C4-2B (cell line): ENCODE results near the gene PAK5.

ENCODE experiments used
- ZFX ChIP-seq: fragments of 450-650 bp; IDR thresholded peaks from 2 replicates; pipeline ENCODE4 v1.6.1; 2017
- TF ChIP-seq, protein P1 (sequence below): fragments of 450-650 bp; conservative IDR thresholded peaks from 2 replicates; pipeline ENCODE4 v1.5.1; 2017; ENCODE audit warnings: mild to moderate bottlenecking

DNA sequence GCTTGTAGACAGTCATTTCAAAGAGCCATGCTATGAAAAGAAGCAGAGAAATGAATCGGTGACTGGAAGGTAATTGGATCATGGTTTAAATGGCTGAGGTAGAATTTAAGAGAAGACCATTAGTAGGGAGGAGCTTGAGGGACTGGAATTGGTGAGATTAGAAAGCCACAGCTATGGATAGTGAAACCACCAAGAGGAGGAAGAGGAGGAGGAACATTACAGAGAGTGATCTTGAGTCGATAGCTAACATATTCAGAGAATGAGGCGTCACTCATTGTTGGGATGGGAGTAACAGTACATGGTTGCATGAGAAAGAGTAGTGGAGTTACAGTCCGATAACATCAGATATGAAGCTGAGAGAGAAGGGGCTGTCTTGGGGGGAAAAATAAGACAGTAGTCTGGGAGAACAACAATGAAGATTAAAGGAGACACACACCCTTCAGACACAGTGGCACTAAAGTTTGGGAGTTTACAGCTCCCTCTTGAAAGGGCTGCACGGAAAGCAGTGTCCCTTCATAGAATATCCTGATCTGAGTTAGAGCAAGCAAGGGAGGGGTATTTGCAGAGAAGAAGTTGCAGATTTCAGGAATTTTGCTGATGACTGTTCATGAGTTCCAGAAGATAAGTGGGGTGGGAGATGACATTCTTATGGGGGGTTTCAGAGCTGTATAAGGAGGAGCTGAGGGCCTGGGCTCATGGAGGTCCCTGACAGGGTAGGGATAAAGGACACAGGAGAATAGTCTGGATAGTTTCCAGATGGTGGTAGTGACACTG is 339.6 kb downstream of the PAK5 start:
- TF ChIP-seq, protein P1, sequence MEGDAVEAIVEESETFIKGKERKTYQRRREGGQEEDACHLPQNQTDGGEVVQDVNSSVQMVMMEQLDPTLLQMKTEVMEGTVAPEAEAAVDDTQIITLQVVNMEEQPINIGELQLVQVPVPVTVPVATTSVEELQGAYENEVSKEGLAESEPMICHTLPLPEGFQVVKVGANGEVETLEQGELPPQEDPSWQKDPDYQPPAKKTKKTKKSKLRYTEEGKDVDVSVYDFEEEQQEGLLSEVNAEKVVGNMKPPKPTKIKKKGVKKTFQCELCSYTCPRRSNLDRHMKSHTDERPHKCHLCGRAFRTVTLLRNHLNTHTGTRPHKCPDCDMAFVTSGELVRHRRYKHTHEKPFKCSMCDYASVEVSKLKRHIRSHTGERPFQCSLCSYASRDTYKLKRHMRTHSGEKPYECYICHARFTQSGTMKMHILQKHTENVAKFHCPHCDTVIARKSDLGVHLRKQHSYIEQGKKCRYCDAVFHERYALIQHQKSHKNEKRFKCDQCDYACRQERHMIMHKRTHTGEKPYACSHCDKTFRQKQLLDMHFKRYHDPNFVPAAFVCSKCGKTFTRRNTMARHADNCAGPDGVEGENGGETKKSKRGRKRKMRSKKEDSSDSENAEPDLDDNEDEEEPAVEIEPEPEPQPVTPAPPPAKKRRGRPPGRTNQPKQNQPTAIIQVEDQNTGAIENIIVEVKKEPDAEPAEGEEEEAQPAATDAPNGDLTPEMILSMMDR: no peak
- no peak for TF ChIP-seq ZFX
